Fibroblast of lung (primary cell): ENCODE measurements around the gene COL9A2. TPM values are rescaled to one million over a fixed set of nuclear protein-coding genes. Genes with fewer than 3 reads are reported as not detected.

Experiments used
- DNase-seq, 2 donors: peaks; one replicate each; pipeline versions ENCODE4 v3.0.0 to v3.0.0-alpha.2; 2010; ENCODE audit warnings: low read depth in 2 of 2
- H2AFZ ChIP-seq: 2 replicates; pipeline ENCODE4 v1.5.1; 2012; ENCODE audit warnings: low read length, control low read depth, inconsistent platforms
- H3K27ac ChIP-seq: 2 replicates; pipeline ENCODE4 v1.5.1; 2011; ENCODE audit warnings: low read length, control low read depth; ENCODE audit not compliant: insufficient read depth
- H3K27me3 ChIP-seq: 2 replicates; pipeline ENCODE4 v1.5.1; 2011; ENCODE audit warnings: mild to moderate bottlenecking, low read length; ENCODE audit not compliant: control insufficient read depth, insufficient read depth
- H3K36me3 ChIP-seq: 2 replicates; pipeline ENCODE4 v1.5.1; 2011; ENCODE audit warnings: low read length; ENCODE audit not compliant: control insufficient read depth, insufficient read depth
- H3K4me1 ChIP-seq: 2 replicates; pipeline ENCODE4 v1.5.1; 2011; ENCODE audit warnings: low read length; ENCODE audit not compliant: control insufficient read depth, insufficient read depth; ENCODE audit errors: extremely low read depth
- H3K4me2 ChIP-seq: 2 replicates; pipeline ENCODE4 v1.5.1; 2011; ENCODE audit warnings: low read length, control low read depth; ENCODE audit not compliant: insufficient read depth; ENCODE audit errors: extremely low read depth
- H3K4me3 ChIP-seq, 4 experiments: fragments of 200-600 bp in 1 of 4; sonication (generic) in 1 of 4; replicated peaks in 1 of 4; 2 replicates each; pipeline ENCODE4 v1.5.1; 2011 to 2016; ENCODE audit warnings: low read length in 4 of 4, low read depth in 3 of 4, mild to moderate bottlenecking in 3 of 4, control low read depth in 2 of 4, inconsistent platforms in 1 of 4, mixed read lengths in 1 of 4; ENCODE audit not compliant: insufficient read depth in 1 of 4; ENCODE audit errors: control extremely low read depth in 1 of 4
- H3K79me2 ChIP-seq: 2 replicates; pipeline ENCODE4 v1.5.1; 2012; ENCODE audit warnings: mild to moderate bottlenecking, low read length, inconsistent platforms; ENCODE audit not compliant: control insufficient read depth, insufficient read depth
- H3K9ac ChIP-seq: 2 replicates; pipeline ENCODE4 v1.5.1; 2011; ENCODE audit warnings: mild to moderate bottlenecking, low read length, control low read depth; ENCODE audit not compliant: insufficient read depth
- H3K9me3 ChIP-seq: 2 replicates; pipeline ENCODE4 v1.5.1; 2012; ENCODE audit warnings: low read depth, low read length; ENCODE audit not compliant: control insufficient read depth, insufficient read depth
- H4K20me1 ChIP-seq: 2 replicates; pipeline ENCODE4 v1.5.1; 2011; ENCODE audit warnings: low read length; ENCODE audit not compliant: control insufficient read depth, insufficient read depth; ENCODE audit errors: extremely low read depth
- EZH2 ChIP-seq: IDR thresholded peaks from 2 replicates; pipeline ENCODE4 v1.5.1; 2012; ENCODE audit warnings: low read length, control low read depth, mild to moderate bottlenecking; ENCODE audit errors: missing control alignments
- polyA plus RNA-seq, 2 donors: library from polyadenylated mRNA; depleted of rRNA in 1 of 2; stranded (reverse) in 1 of 2; unstranded in 1 of 2; fragments of >200 nt; gene quantifications; 2 replicates each; pipeline ENCODE4 v1.2.1, GENCODE V29; 2011 to 2012; ENCODE audit warnings: missing spikeins in 1 of 2
- total RNA-seq: library from RNA; depleted of rRNA; stranded (reverse); fragments of >200 nt; gene quantifications from 2 replicates; pipeline ENCODE4 v1.2.1, GENCODE V29; 2014
- TF ChIP-seq, protein P1 (sequence below), 2 donors: IDR thresholded peaks in 1 of 2; conservative IDR thresholded peaks in 1 of 2; 1 replicate in 1 of 2; 2 replicates in 1 of 2; pipeline ENCODE4 v1.5.1; 2011 to 2012; ENCODE audit warnings: low read length in 2 of 2, control low read depth in 1 of 2, inconsistent platforms in 1 of 2, low read depth in 1 of 2, mild to moderate bottlenecking in 1 of 2

COL9A2 gene
- total and polyA plus RNA-seq, 2 donors (not counting 1 experiment from before 2014, with no cell fraction given), result 1.3 to 2.8 TPM

DNA sequence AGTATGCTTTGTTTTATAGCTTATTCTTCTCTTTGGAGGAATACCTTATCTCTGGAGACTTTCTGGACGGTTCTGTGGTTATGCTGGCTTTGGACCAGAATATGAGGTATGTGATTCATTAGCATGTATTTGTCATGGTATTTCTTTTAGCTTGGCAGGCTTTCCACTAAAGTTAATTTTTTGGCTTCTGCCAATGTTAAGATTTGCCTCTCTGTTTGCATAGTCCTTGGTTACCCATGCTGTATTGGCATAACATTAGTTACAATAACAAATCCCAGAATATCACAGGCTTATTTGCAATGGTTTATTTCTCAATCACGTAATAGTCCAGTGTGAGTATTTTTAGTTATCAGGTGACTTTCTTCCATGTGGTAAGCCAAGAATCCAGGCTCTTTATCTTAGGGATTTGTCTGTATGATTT, 49.3 kb downstream of the COL9A2 start:
- TF ChIP-seq, protein P1, sequence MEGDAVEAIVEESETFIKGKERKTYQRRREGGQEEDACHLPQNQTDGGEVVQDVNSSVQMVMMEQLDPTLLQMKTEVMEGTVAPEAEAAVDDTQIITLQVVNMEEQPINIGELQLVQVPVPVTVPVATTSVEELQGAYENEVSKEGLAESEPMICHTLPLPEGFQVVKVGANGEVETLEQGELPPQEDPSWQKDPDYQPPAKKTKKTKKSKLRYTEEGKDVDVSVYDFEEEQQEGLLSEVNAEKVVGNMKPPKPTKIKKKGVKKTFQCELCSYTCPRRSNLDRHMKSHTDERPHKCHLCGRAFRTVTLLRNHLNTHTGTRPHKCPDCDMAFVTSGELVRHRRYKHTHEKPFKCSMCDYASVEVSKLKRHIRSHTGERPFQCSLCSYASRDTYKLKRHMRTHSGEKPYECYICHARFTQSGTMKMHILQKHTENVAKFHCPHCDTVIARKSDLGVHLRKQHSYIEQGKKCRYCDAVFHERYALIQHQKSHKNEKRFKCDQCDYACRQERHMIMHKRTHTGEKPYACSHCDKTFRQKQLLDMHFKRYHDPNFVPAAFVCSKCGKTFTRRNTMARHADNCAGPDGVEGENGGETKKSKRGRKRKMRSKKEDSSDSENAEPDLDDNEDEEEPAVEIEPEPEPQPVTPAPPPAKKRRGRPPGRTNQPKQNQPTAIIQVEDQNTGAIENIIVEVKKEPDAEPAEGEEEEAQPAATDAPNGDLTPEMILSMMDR (conservative IDR thresholded peaks at IDR 0.05 in 1 of 2, IDR thresholded peaks at IDR 0.05 in 1 of 2; ENCODE audit: low read depth in 1 of 2, low read length in 2 of 2), result no peak
- TF ChIP-seq EZH2, result no peak
- Histone ChIP-seq H3K79me2 (peaks cover 7% of the 10 kb centered on the region), H4K20me1 (no peaks in the 10 kb centered on the region), H3K9ac (no peak overlapping the region), H3K27me3 (no peaks in the 10 kb centered on the region), H2AFZ (no peak overlapping the region), H3K27ac (peak overlapping the region; percentile 85), H3K4me3 (no peak overlapping the region), H3K9me3 (no peaks in the 10 kb centered on the region), H3K4me1 (peaks cover 13% of the 10 kb centered on the region), H3K36me3 (peaks cover 7% of the 10 kb centered on the region), H3K4me2 (peak overlapping the region; percentile 56)
- peak; percentile 95 to 97 for DNase-seq

DNA sequence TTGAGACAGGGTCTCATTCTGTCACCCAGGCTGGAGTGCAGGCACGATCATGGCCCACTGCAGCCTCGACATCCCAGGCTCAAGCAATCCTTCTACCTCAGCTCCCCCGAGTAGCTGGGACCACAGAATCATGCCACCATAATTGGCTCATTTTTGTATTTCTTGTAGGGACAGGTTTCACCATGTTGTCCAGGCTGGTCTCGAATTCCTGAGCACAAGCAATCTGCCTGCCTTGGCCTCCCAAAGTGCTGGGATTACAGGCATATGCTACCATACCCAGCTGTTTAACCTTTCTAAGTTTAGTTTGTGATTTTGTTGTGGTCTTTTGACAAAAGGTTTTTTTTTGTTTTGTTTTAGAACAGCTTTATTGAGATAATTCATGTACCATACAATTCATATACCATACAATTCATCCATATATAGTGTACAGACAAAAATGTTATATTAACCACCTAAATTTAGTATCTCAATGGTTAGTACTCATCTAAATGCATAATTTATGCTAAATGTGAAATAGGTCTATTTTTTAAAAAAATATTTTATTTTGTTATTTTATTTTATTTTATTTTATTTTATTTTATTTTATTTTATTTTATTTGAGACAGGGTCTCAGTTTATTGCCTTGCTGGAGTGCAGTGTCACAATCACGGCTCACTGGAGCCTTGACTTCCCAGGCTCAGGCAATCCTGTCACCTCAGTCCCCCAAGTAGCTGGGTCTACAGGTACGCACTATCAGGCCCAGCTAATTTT, 50.1 kb downstream of the COL9A2 start:
- no peak for DNase-seq
- no peak overlapping the region for H3K4me2 ChIP-seq
- peaks cover 9% of the 10 kb centered on the region for H3K79me2 ChIP-seq
- H3K36me3 ChIP-seq, result peaks cover 9% of the 10 kb centered on the region
- H3K4me1 ChIP-seq, result peaks cover 13% of the 10 kb centered on the region
- peak overlapping the region; percentile 62 for H3K27ac ChIP-seq
- H3K4me3 ChIP-seq, result no peak overlapping the region
- H2AFZ ChIP-seq, result no peak overlapping the region
- H4K20me1 ChIP-seq, result no peaks in the 10 kb centered on the region
- H3K9me3 ChIP-seq, result no peaks in the 10 kb centered on the region
- H3K9ac ChIP-seq, result no peak overlapping the region
- TF ChIP-seq EZH2, result no peak
- TF ChIP-seq, protein P1 (conservative IDR thresholded peaks at IDR 0.05 in 1 of 2, IDR thresholded peaks at IDR 0.05 in 1 of 2; ENCODE audit: low read depth in 1 of 2, low read length in 2 of 2), result no peak
- H3K27me3 ChIP-seq, result no peaks in the 10 kb centered on the region

DNA sequence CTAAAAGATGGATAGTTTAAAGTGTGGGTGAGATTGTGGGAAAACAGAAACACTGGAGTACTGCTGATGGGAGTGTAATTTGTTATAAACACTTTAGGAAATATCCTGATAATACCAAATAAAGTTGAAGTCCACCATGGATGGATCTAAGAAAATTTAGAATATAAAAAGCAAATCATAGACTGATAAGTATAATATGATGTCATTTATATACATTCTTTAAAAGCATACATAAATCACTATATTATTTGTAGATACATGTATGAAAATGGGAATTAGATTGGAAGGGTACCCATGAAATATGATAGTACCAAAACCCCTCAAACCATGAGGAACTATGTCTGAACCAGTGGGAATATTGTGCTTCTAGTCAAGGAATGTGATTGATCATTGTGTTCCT, 51.2 kb downstream of the COL9A2 start:
- H3K79me2 ChIP-seq, result peaks cover 11% of the 10 kb centered on the region
- H3K27ac ChIP-seq, result peak overlapping the region; percentile 62
- H3K9ac ChIP-seq, result no peak overlapping the region
- H3K9me3 ChIP-seq, result no peaks in the 10 kb centered on the region
- H3K4me2 ChIP-seq, result no peak overlapping the region
- peaks cover 13% of the 10 kb centered on the region for H3K4me1 ChIP-seq
- no peaks in the 10 kb centered on the region for H3K27me3 ChIP-seq
- H4K20me1 ChIP-seq, result no peaks in the 10 kb centered on the region
- TF ChIP-seq, protein P1 (conservative IDR thresholded peaks at IDR 0.05 in 1 of 2, IDR thresholded peaks at IDR 0.05 in 1 of 2; ENCODE audit: low read depth in 1 of 2, low read length in 2 of 2), result no peak
- no peak for TF ChIP-seq EZH2
- no peak for DNase-seq
- H2AFZ ChIP-seq, result no peak overlapping the region
- H3K36me3 ChIP-seq, result peaks cover 6% of the 10 kb centered on the region
- H3K4me3 ChIP-seq, result no peak overlapping the region
